Head of caudate nucleus (tissue), 42 donors: Measurements from ENCODE around the gene ADGRG3.
"Not testable (repeated sequence)": the region's sequence is repeated elsewhere in the genome, so short reads cannot be mapped to it uniquely, and the experiment has no call there.

ENCODE experiments used
- DNase-seq, 42 donors: peaks; one replicate each; pipeline versions ENCODE4 v3.0.0 to v3.0.0-alpha.2; 2020 to 2021; ENCODE audit warnings: mixed read lengths in 7 of 42
- intact Hi-C: fragments of 100-400 bp; cut with DNase I; formaldehyde crosslinking; loops from one replicate; pipeline ENCODE4 v1.15.0; 2022

ADGRG3 gene

DNA sequence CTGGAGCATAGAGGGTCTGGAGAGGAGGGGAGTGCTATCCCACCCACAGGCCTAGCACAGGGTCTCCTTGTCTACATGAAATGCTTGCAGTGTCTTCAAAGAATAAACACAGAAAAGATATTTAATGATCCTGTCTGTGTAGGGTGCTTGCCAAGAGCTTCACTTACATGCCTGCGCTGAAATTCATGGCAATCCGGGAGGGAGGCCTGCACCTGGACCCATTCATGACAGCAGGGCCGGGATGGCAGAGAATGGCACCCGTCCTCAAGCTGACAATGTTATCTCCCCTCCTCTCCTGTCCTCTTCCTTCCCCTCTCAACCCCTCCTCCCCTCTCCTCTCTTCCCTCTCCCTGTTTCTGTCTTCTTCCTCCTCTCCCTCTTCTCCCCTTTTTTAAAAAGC, 2.1 kb downstream of the ADGRG3 start:
- no peak for DNase-seq
- intact Hi-C loops, result no loop called here

- intact Hi-C loops, result not testable (repeated sequence)
These were observed 3.3 kb downstream of the ADGRG3 start for GRCh38 chr16:57671451-57671850.

DNA sequence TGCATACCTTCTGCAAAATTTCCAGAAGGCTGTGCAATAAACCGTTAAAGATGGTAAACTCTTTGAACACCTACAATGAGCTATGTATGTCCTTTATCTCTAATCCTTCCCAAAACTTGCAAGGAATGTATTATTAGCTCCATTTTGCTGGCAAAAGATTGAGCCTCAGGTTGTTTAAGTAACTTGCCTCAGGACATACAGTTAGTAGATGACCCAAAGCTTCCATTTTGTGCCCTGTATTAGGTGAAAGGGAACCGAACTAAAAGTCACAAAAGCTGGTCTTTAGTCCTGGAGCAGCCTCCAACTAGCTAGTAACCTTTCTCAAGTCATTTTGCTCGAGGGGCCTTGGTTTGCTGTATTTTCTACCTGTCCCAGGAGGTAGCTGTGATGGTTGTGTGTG, 4.3 kb downstream of the ADGRG3 start:
- intact Hi-C loops, result no loop called here

More at GRCh38 chr16:57671451-57671850, 3.3 kb downstream of the ADGRG3 start:
- DNase-seq, result not testable (repeated sequence)

GRCh38 chr16:57672824-57673223, 4.7 kb downstream of the ADGRG3 start:
- no peak for DNase-seq
- intact Hi-C loops, result no loop called here

More for the DNA sequence above, 4.3 kb downstream of the ADGRG3 start:
- no peak for DNase-seq

DNA sequence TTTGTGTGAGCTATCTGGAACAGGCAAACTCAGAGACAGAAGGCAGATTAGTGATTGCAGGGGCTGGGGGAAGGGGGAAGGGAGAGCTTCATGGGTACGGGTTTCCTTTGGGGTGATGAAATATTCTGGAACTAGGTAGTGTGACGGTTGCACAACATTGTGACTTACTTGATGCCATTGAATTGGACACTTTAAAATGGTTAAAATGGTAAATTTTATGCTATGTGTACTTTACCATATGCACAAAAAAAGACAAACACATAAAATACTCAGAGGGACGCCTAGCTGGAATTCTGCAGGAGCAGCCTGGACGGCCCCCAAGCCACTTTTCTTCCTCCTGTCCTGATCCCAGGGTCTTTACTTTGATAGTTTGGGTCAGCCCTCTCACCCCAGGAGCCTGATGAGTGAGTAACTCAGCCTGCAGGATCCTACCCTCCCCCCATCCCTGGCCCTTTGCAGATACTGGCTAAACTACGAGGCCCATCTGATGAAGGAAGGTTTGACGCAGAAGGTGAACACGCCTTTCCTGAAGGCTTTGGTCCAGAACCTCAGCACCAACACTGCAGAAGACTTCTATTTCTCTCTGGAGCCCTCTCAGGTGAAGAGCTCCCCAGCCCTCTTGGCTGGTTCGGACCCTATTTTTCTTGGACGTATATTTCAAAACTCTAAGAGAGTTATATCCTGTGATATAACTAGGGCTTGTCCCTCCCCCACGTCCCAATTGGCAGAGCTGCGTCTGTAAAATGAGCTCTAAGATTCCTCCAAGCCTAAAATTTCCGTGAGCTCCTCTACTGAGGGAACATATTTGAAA, 7.8 kb downstream of the ADGRG3 start:
- intact Hi-C loops, result no loop called here
- no peak for DNase-seq

DNA sequence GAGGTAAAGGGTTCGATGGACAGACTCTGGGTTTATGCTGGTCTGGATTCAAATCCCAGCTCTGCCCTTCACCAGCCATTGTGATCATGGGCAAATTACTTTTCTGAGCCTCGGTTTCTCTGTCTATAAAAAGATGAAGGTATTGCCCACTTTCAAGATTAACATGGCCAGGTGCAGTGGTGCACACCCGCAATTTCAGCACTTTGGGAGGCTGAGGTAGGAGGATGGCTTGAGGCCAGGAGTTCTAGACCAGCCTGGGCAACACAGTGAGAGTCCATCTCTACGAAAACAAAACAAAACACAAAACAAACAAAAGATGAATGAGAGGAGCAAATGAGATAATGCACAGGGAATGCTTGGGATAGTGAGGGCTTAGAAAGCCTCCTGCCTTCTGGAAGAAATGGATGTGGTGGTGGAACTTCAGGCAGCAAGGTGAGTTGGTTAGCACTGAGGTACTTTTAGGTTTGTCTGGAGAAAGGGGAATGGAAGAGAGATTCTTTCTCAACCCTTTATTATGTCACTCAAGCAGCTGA, 8.5 kb downstream of the ADGRG3 start:
- no peak for DNase-seq
- intact Hi-C loops, result no loop called here

- DNase-seq, result no peak
- intact Hi-C loops, result no loop called here
These were observed 9.7 kb downstream of the ADGRG3 start for GRCh38 chr16:57677622-57678369.

GRCh38 chr16:57679016-57679415, 10.9 kb downstream of the ADGRG3 start:
- intact Hi-C loops, result no loop called here
- DNase-seq, result no peak

DNA sequence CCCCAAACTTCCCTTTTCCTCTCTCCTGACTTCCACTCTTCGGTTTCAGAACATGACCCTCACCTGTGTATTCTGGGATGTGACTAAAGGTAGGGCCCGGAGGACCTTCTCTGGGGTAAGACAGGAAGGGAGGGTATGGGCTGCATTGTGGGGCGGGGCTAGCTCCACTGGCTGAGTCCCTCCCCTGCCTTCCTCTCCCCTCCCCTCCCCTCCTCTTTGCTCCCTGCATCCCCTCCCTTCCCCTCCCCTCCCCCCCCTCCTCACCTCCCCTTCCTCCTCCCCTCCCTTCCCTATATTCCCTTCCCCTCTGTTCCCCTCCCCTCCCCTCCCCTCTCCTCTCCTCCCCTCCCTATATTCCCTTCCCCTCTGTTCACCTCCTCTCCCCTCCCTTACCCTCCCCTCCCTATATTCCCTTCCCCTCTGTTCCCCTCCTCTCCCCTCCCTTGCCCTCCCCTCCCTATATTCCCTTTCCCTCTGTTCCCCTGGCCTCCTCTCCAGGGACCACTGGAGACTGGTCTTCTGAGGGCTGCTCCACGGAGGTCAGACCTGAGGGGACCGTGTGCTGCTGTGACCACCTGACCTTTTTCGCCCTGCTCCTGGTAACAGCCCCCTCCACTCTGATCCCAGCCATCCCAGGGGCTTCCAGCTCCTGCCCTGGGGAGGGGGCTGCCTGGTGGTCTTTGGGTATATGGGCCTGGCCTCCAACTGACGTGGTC, 11.8 kb downstream of the ADGRG3 start:
- DNase-seq, result no peak
- intact Hi-C loops, result no loop called here

GRCh38 chr16:57680842-57681375, 12.8 kb downstream of the ADGRG3 start:
- no peak for DNase-seq
- intact Hi-C loops, result no loop called here

DNA sequence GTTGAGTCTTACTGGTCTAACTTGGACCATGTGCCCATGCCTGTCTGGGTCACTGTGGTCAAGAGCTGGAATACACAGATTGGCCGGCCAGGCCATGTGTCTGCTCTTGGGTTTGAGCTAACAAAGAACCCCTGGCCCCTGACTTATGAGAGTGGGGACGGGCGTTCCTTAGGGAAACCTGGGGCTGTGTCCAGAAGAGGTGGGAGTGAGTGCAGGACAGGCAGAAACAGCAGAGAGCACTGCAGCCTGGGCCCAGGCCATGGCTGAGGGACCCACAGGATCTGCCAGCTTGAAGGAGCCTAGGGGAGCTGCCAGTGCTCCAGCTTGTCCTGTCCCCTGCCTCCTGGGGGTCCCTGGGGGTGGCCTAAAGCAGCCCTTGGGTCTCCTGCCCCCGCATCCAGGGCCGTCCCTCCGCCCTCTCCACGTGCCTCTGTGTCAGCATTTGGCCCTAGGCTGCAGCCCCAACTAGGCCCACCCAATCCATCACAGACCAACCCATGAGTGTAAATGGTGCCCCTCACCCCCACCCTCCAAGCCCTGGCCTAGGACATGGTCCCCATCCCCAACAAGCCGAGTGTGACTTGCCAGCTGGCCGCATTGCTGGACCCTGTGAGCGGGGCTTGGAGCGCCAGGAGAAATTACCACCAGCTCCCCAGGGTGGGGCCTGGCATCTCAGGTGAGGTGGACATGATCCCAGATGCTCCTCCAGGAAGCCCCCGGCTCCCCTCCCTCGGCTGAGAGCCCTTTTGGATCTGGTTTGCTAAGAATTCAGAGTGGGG, 14.0 kb downstream of the ADGRG3 start:
- no peak for DNase-seq
- intact Hi-C loops, result no loop called here

DNA sequence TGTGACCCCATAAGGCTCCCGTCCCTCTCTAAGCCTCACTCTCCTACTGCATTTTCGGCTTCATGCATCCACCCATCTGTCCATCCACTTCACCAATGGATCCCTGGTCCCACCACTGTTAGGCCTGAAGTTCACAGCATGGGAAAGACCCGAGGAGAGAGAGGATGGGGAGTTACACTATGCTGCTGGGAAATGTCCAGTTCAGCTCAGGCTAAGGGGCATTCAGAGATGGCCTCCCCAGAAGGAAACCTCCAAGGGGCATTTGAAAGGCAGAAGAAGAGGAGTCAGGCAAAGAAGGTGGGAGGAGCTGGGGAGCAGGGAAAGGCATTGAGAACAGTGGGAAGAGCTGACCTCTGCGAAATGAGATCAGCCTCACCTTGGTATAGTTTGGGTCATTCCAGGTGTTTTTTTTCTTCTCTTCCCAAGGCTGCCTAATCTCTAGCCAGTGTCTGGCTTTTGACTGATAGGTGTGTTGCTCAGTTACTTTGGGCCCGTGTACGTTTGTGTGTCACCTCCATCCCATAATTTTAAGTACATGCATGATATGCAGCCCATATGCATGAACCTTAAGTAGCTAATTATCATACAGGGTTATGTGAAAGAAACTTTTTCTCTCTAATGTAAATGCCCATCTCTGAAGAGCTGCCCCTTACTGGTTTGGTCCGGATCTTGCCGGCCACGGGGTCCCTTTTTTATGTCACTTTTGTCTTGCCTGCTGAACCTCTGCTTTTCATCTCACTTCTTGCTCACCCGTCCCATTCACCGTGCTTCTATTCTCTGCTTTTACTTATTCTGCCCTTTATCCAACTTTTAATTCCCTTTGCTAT, 14.9 kb downstream of the ADGRG3 start:
- intact Hi-C loops, result no loop called here
- DNase-seq, result no peak

GRCh38 chr16:57683636-57684545, 15.8 kb downstream of the ADGRG3 start:
- DNase-seq, result no peak
- intact Hi-C loops, result no loop called here

GRCh38 chr16:57684626-57685358, 16.7 kb downstream of the ADGRG3 start:
- intact Hi-C loops, result no loop called here
- no peak for DNase-seq

DNA sequence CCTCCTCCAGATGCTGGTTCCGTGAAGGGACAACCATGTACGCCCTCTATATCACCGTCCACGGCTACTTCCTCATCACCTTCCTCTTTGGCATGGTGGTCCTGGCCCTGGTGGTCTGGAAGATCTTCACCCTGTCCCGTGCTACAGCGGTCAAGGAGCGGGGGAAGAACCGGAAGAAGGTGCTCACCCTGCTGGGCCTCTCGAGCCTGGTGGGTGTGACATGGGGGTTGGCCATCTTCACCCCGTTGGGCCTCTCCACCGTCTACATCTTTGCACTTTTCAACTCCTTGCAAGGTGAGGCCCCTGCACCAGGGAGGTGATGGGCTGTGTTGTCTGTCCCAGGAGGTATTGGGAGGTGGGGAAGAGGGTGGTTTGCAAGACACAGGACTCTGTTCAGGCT, 17.5 kb downstream of the ADGRG3 start:
- no peak for DNase-seq
- intact Hi-C loops, result no loop called here

DNA sequence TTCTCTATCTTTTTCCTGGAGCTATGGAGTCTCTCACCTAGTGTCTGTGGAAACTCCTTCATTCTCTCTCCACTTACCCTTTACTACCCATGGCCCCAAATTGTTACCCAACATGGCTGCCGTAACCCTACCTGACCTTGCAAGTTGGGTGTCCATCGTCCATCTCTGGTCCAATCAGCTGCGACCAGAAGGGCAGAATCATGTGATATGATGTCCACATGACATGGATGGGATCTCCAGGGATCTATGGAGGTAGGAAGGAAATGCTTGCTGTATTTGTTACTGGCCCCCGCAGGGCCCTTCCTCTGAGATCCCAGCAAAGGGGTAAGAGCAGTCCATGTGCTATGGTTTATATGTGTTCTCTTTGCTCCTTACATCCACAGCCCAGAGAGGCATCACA, 18.5 kb downstream of the ADGRG3 start:
- intact Hi-C loops, result no loop called here
- no peak for DNase-seq
